Activated CD8-positive, alpha-beta memory T cell treated with anti-CD3 and anti-CD28 coated beads, Interleukin-2, amount 50 U/mL, for 48 hours (primary cell): Measurements from ENCODE around the gene PLCL2.

ENCODE experiments used
- DNase-seq: peaks from one replicate; pipeline ENCODE4 v3.0.0-alpha.2; 2020

PLCL2 gene

DNA sequence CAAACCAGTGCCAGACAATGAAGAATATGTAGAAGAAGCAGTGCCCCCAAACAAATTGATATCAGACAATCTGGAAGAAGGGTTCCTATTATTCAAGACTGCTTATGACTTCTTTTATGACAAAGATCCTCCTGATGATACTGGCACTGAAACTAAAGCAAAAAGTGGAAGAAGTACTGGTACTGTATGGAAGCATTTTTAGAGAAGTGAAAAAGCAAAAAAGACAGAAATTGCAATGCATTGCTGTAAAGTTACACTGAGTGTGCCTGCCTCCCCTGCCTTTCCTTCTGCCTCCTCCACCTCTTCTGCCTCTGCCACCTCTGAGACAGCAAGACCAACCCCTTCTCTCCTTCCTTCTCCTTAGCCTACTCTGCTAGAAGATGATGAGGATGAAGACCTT is 167.6 kb downstream of the PLCL2 start:
- no peak for DNase-seq

DNA sequence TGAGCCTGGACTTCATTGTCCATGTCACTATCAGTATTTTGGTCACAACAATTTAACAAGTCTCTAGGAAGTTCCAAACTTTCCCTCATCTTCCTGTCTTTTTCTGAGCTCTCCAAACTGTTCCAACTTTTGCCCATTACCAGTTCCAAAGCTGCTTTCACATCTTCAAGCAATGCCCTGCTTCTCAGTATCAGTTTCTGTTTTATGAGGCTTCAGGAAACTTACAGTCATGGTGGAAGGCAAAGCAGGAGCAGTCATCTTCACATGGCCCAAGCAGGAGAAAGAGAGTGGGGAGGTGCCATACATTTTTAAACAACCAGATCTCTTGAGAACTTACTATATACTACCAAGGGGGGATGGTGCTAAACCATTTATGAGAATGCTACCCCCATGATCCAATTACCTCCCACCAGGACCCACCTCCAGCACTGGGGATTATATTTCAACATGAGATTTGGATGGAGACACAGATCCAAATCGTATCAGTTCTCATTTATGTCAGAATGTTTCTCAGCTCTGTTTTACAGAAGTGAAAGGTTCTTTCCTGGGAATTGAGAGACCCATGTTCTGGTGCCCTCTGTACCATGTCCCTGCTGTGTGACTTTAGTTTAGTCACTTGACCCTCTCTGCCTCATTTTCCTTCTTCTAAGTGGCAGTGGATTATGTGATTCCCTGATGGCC is 169.7 kb downstream of the PLCL2 start:
- no peak for DNase-seq

DNA sequence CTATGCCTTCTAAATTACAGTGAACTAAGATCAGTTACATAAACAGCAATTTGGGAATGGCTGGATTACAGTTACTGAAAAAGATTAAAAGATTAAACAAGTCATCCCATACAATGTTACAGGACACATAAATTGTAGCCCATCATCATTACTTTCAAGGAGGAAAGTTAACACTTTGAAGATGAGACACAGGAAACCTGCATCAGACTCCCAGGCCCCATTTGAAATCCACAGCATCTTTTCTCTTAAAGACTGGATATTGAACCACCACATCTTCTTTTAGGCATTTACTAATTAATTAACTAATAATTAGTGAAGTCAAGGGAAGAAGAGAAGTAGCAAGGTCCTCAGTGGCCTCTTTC is 170.2 kb downstream of the PLCL2 start:
- DNase-seq: no peak

DNA sequence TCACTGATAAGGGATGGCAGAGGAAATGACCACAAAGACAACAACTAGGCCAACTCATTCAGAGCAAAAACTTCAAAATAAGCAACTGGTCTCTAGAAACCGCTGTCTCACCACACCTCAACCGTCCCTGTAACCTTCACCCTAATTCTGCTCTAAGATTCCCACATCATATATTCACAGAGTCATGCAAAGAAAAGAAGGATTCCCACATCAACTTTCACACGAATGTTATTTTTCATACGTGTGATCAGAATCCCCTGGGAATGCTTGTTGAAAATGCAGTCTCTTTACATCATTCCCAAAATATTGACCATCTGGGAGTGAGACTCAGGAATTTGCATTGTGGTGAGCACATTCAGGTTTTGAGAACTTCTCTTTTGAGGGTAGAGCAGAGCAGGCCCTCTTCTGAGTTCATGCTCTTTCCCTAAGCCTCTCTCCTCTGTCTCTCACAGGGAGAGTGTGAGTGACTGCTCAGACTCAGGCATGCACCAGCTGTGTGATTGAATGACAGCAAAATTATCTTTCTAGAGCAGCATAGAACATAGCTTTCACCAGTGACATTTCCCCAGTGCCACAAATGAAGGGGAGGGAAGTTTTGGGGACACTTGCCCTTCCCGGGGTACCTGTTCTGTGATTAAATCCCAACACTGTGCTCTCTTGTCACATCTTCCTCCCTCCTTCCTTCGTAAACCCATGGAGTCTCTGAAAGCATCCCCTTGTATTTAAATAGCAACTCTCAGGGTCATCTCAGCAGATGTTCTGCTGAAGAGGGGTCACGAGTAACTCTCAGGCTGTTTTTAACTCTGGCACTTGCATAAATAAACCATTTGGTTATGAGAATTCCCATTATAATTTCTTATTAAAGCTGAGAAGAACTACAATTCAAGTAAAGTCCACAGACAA is 170.9 kb downstream of the PLCL2 start:
- DNase-seq: no peak

DNA sequence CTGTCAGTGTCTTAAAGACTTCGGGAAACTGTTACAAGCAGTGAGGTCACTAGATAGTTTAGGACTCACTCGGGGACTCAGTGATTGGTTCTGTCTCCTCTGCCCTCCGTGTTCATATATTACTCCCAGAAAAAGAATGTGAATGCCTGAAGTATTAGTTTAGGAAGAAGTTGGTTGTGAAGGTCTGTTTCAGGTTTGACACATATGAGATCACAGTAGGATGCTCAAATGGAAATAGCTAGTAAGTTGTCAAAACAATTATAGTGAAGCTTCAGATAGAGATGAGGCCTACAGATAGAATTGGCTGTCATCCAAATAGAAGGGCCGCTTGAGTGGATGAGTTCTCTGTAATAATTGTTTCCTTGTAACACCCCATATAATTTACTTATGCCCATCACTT is 172.6 kb downstream of the PLCL2 start:
- DNase-seq: no peak

DNA sequence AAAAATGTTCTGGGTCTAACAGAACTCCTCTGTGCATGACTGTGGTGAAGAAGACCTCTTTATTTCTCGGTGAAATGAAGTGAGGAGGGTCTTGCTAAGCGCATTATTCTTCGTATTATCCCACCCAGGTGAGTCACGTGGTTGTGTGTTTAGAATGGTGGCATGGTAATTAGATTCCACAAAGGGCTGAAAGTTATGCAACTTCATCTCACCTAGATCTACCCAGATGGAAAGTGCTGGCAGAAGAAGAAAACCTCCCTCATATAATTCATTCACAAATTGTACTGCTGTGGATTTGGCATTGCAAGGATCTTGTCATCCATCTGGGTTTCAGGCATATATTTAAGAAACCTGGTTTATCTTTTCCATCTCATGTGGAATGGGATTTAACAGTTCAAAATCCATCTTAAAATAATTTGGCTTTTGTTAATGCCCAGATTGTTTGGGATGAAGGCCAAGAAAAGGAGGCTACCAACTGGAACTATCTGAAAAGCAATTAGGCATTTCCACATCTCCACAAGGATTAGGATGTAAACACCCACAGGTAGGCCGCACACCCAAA is 175.3 kb downstream of the PLCL2 start:
- DNase-seq: no peak

DNA sequence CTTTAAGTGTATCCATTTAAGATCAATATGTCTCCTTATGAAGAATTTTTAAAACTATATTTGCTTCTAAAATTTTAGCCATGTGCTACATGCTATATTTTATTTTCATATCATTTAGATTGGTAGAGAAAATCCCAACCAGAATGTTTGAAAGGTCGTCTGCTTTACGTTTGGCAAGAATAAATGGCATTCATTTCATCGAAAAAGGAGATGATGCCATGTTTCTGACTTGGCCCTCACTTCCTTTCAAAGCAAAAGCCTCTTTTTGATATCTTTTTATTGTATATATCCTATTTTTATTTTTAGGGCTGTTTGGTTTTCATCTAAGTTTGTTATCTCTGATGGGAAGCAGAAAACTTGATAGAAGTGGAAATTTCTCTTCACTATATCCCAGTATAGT is 176.2 kb downstream of the PLCL2 start:
- no peak for DNase-seq

DNA sequence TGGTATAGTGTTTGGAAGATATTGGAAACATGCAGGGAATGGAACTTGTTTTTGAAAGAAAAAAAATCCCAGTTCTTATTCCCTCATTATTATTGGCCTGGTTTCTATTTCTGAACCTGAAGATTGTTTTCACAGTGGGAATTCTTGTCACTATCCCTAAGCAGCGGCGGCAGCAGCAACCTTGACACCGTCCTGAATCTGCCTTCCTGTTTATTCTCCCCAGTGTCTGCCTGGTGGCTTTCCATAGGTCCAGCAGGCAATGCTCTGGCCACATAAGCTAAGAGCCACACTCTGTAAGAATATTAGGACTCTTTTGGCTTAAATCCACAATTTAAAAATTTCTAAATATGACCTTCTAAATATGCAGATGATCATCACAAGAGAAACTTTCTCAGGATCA is 178.0 kb downstream of the PLCL2 start:
- no peak for DNase-seq

DNA sequence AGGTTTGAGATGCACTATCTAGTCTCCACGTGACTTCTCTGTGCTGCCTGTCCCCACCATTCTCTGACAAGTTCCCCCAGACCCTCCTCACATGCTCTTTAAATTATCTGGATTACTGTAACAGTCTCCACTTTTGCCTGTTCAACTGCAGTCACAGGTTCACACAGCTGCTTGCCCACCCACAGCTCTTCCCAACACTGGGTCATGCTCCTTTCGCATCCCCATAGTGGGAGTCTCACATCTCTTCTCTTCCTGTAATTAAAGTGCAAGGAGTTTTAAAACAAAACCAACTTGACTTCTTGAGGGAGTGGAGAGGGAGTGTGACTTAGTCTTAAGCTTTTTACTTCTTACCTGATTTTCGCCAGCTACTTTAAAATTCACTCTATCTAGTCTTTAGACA is 178.8 kb downstream of the PLCL2 start:
- DNase-seq: no peak

DNA sequence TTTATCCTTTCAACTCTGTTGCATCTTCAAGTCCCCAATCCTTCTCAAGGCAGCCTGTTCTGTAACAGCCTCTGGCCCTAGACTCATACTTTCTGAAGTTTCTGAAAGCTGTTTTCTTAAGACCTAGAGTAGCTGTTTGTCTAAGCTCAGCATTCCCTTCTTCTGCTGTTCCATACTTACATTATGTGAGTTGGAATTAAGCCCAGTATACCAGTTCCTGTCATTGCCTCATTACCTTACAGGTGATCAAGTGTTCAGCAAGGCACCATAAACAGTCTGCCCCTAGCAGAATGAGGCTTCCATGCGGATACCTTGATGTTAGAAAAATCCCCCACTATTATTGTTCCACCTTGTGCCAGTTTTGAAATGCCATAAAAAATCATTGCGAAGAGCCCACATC is 180.6 kb downstream of the PLCL2 start:
- DNase-seq: no peak

DNA sequence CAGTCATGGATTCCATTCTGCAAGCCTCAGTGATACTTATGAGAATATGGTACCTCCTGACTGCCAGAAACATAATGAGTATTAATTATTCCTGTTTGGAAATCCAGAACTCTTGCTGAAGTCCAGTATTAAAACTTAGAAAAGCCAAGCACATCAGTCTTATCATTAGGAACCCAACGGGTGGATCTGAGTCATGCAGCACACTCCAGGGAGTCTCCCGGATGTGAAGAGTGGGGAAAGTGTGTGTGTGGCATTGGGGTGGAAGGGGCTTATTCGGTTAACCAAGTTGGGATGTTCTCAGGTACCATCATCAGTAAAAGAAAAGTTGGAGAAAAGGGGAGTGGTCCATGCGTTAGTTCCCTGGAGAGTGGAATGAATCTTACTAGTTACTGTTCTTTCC is 181.1 kb downstream of the PLCL2 start:
- DNase-seq: no peak

DNA sequence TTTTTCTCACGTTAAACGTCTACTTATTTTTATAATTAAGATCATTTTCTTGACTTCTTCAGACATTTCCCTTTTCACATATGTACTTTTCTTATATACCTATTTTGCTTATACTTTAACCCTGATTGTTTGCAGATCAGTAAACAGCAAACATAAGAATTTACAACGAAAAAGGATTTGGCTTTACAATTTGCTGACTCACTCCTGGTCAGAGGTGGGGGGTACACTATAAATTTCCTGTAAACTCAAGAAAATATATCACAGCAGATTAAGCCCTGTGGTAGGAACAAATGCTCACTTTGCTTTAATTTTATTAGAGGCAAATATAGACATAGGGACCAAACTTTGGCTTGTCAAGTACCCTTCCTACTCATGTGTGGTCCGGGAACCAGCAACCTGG is 185.0 kb downstream of the PLCL2 start:
- DNase-seq: no peak

DNA sequence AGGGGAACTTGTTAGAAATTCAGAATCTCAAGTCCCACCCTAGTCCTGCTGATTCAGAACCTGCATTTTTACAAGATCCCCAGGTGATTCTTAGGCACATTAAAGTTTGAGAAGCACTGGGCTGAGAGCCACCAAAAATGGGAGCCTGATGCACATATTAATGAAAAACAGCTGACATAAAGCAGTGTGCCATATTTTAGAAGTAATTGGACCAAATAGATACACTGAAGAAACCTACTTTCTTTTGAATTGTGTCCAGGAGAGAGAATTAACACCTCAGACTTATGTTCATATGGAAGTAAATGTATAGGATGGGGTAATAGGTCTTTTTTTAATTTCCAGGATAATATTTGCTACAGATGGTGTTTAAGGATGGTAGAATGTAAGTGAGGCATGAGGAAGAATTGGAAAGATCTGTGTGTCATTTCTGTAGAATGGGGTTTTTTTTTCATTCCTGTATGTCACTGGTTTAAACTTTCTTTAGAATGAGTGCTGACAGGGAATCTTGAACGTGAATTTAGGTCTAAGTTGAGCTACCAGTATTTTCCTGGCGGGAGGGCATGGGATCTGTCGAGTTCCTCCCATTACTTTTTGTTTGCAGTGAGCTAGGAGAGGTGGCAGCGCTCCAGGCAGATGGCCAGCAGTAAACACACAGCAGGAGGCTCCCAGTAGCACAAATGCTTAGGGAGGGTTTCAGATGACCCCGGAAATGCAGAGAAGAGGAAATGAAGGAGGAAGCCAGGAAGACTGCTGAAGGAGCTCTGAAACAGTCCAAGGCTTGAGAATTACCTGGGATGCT is 185.6 kb downstream of the PLCL2 start:
- DNase-seq: no peak

DNA sequence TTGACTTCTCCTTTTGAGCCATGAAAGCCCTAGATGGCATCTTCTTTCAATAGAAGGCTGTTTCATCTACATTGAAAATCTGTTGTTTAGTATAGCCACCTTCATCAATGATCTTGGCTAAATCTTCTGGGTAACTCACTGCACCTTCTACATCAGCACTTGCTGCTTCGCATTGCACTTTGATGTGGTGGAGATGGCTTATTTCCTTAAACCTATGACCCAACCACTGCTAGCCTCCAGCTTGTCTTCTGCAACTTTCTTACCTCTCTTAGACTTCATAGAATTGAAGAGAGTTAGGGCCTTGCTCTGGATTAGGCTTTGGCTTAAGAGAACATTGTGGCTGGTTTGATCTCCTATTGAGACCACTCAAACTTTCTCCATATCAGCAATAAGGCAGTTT is 189.8 kb downstream of the PLCL2 start:
- no peak for DNase-seq

DNA sequence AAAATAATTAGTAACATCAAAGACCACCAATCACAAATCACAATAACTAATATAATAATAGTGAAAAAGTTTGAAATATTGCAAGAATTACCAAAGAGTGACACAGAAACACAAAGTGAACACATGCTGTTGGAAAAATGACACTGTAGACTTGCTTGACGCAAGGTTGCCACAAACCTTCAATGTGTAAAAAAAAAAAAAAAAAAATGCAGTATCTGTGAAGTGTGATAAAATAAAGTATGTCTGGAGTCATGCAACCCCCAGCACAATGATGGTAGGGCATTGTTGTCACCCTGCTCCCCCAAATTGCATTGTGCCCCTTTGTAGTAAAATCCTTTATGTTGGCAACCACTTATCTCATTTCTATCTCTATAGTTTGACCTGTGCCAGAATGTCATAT is 190.6 kb downstream of the PLCL2 start:
- no peak for DNase-seq

DNA sequence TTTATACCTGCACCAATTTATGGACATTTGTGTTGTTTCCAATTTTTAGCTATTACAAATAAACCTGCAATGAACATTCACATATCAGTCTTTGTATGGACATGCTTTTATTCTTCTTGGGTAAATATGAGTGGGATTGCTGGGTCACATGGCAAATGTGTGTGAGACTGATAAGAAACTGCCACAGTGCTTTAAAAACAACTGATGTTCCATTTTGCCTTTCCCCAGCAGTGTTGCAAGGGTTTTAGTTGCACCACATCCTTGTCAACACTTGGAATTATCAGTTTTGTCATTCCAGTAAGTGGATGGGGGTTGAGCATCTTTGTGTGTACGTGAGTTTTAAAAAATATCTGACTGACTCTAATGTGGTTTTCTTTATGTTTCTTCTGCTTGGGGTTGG is 191.2 kb downstream of the PLCL2 start:
- DNase-seq: no peak

DNA sequence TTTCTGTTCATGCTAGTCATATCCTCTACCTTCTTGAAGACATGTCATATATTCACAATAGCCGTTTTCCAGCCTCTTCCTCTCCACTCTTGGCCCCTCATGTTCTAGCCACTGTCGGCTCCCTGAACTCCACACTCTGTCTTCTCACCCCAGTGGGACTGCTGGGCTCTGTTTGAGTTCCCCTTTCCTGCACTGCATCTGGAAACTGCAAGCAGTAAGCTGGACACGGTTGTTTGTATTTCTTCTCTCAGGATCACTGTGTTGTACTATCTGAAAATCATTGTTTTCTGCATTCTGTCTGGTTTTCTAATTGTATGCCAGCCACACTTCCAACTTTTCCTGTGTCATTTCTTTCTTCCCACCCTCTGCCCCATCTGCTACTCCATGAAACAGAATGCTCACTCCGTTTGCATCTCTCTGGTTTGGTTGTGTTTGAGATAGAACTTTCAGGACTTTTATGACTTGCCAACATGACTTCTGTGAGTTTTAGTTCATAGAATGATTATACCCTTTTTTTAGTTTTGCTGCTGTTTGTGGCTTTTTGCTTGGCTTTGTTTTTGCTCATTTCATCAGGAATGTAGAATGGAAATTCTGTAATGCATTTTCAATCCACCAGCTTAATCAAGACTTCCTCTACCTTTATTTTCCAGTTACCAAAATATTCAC is 192.3 kb downstream of the PLCL2 start:
- no peak for DNase-seq

DNA sequence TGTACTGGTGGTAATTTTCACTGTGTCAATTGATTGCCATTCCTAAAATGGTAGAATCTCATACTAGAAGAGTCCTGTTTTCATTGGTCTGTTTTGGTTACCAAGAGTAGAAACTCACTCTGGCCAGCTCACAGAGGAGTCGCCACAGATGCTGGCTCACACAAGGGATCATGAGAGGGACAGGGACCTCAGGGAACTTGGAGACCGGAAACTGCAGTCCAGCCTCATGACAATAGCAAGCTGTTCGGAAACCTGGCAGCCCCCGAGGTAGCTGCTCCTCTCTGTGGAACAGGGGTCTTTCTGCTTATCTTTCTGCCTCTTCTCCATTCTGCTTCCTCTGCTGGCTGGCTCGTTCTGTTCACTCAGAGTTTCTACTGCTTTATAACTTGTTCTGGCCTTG is 192.9 kb downstream of the PLCL2 start:
- no peak for DNase-seq

DNA sequence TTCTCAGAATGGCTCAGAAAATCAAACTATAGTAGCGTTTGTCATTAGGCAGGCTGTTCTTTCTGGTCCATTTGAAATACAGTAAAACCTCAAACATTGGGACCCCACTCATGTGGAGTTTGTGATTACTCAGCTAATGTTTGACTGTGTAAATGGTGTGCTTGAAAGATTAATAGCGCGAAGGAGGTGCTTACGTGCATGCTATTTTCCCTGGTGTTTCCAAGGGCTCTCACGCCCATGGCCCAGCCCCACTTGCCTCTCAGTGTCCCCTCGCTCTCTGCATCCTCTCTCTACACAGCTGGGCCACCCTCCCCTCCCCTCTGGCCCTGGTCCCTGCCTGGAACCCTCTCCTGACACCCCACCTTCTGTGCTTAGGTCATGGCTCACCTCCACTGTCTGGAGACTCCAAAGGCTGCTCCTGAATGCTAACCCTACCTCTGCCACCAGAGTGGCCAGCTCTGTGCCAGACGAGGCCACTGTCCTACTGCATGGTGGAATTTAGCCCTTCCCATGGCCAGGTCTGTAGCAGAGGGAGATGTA is 194.2 kb downstream of the PLCL2 start:
- no peak for DNase-seq

DNA sequence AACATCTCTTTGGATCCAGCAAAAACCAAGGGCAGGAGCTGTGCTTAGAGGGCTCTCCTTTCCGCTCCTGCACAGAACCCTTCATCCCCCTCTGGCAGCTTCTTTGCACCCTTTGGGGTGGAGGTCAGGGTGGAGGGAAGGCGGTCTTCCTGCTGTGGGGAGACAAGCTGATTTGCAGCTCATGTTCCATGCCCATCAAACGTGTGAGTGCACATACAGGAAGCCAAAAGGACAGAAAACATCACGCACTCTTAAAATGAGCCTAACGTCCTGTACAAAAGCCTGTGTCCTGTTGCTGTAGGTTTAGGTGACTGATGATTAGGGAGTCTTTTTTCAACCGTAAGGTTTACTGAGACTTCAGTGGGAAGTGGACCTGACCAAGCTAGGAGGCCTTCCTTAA is 195.2 kb downstream of the PLCL2 start:
- no peak for DNase-seq

DNA sequence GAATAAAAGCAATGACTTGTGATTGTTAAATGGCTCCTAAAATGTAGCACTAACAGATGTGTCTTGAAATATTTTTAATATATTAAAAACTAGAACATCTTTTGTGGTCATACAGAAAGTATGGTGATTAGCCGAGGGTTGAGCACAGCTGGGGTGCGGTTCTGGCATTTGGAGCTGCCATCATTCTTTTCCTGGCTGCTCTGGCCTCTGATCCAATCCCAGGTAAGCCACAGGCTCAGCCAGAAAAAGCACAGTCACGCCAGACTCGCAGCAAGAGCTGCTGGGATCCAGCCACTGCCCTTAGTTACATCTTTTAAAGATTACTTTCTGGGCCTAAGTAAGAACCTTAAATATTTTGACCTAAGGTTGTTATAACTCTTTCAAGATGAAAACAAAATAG is 196.8 kb downstream of the PLCL2 start:
- DNase-seq: no peak

DNA sequence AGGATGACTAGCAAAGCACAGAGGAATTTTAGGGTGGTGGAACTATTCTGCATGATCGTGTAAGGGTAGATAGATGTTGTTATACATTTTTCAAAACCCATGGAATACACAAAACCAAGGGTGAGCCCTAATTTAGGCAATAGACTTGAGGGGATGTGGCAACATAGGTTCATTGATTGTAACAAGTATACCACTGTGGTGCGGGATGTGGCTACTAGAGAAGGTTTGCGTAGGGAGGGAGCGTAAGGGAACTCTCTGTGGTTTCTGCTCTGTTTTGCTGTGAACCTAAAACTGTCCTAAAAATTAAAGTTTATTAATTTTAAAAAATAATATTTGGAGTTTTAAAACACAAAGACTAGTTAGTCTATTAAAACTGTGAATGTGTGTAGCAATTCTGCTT is 202.8 kb downstream of the PLCL2 start:
- no peak for DNase-seq

DNA sequence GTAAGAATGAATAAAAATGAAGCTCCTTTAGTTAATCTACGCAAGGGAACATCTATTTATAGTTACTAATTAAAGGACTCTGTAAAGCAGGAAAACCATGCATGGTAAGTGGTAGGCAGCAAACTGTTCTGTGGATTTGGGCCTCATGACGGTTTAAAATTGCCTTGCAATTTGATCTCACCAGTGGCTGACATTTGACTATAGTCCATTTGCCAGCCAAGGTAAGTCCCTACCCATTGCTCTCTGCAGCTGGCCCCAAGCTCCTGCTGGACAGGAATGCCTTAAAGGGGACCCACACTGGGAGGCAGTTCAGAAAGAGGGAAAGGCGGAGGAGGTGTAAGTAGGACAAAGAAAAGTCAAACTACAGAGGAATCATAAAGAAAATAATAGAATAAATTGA is 203.3 kb downstream of the PLCL2 start:
- no peak for DNase-seq
